K562 (cell line): ENCODE results near the gene CMSS1. TPM values are rescaled to one million over a fixed set of nuclear protein-coding genes. Genes with fewer than 3 reads are reported as not detected.

Experiments used
- ATAC-seq: fragments of 200-7000 bp; cut with Tn5 transposase; 3 replicates; pipeline ENCODE4 v1.9.1; 2020; ENCODE audit warnings: moderate library complexity
- BruUV-seq: library from RNA; stranded (reverse); fragments of 400-500 nt; replicated peaks from 2 replicates; lab custom pipeline; 2021; lab: Mats Ljungman, UMichigan
- CTCF ChIA-PET: fragments of 300-600 bp; formaldehyde crosslinking; extraction: SDS; loops from one replicate; lab custom pipeline; 2021; ENCODE audit warnings: low intra/inter-chr PET ratio; lab: Yijun Ruan, JAX
- POLR2A ChIA-PET: fragments of 300-600, 350-650 bp; sonication (Branson Sonifier 250); formaldehyde crosslinking; extraction: SDS; loops from one replicate; lab custom pipeline; 2021; ENCODE audit warnings: antibody characterized with exemption, inconsistent platforms; lab: Yijun Ruan, JAX
- DNase-seq, 4 experiments: peaks; one replicate each; pipeline versions ENCODE4 v3.0.0 to v3.0.0-alpha.2; 2011 to 2018; ENCODE audit warnings: low spot score in 3 of 4, mixed read lengths in 3 of 4; ENCODE audit errors: extremely low read depth in 1 of 4
- FAIRE-seq: peaks from 2 replicates; lab custom pipeline; 2011; peaks lifted over from hg19 to GRCh38; lab: Jason Lieb, UNC
- H2AFZ ChIP-seq: 2 replicates; pipeline ENCODE4 v1.6.0; 2011; ENCODE audit warnings: low read depth, low read length, control low read depth, inconsistent platforms
- H3K27ac ChIP-seq: fragments of 200-600 bp; 3 replicates; pipeline ENCODE4 v1.8.0; 2011; ENCODE audit warnings: low read depth, mild to moderate bottlenecking, control low read depth, inconsistent platforms, low read length, moderate library complexity, mixed read lengths; ENCODE audit errors: extremely low read depth
- H3K27me3 ChIP-seq, 2 experiments: fragments of 300-600 bp in 1 of 2; 2 replicates in 1 of 2; 3 replicates in 1 of 2; pipeline versions ENCODE4 v1.6.0 to v1.8.0; 2011; ENCODE audit warnings: inconsistent platforms in 2 of 2, low read length in 2 of 2, mild to moderate bottlenecking in 1 of 2, mixed read lengths in 1 of 2, moderate library complexity in 1 of 2; ENCODE audit not compliant: control insufficient read depth in 2 of 2, insufficient read depth in 2 of 2
- H3K36me3 ChIP-seq: fragments of 300-600 bp; 3 replicates; pipeline ENCODE4 v1.8.0; 2011; ENCODE audit warnings: mild to moderate bottlenecking, low read length, inconsistent platforms; ENCODE audit not compliant: control insufficient read depth, insufficient read depth
- H3K4me1 ChIP-seq, 2 experiments: fragments of 200-600 bp in 1 of 2; replicated peaks in 1 of 2; 2 replicates in 1 of 2; 3 replicates in 1 of 2; pipeline versions ENCODE4 v1.5.1 to v1.8.0; 2011; ENCODE audit warnings: inconsistent platforms in 2 of 2, low read length in 2 of 2, mild to moderate bottlenecking in 1 of 2, mixed read lengths in 1 of 2, moderate library complexity in 1 of 2; ENCODE audit not compliant: control insufficient read depth in 2 of 2, insufficient read depth in 2 of 2
- H3K4me2 ChIP-seq: 2 replicates; pipeline ENCODE4 v1.6.1; 2011; ENCODE audit warnings: low read length, control low read depth, inconsistent platforms, mixed read lengths; ENCODE audit not compliant: insufficient read depth
- H3K4me3 ChIP-seq: fragments of 200-600 bp; sonication (generic), shearing (Covaris generic); 2 replicates; pipeline ENCODE4 v1.5.1; 2016; ENCODE audit warnings: control low read depth, inconsistent platforms
- H3K79me2 ChIP-seq: fragments of 200-600 bp; 3 replicates; pipeline ENCODE4 v1.8.0; 2011; ENCODE audit warnings: low read length, inconsistent platforms; ENCODE audit not compliant: control insufficient read depth, insufficient read depth
- H3K9ac ChIP-seq, 2 experiments: 2 replicates each; pipeline versions ENCODE4 v1.6.0 to v1.6.1; 2011; ENCODE audit warnings: low read depth in 2 of 2, low read length in 2 of 2, control low read depth in 1 of 2, inconsistent platforms in 1 of 2, mild to moderate bottlenecking in 1 of 2, mixed read lengths in 1 of 2; ENCODE audit not compliant: insufficient read depth in 1 of 2
- H3K9me1 ChIP-seq: one replicate; pipeline ENCODE4 v1.6.0; 2011; ENCODE audit warnings: inconsistent platforms, mild to moderate bottlenecking, low read length, moderate library complexity; ENCODE audit not compliant: control insufficient read depth, insufficient read depth
- H3K9me3 ChIP-seq: replicated peaks from 2 replicates; pipeline ENCODE4 v1.5.1; 2011; ENCODE audit warnings: low read depth, low read length, inconsistent platforms; ENCODE audit not compliant: control insufficient read depth, insufficient read depth
- H4K20me1 ChIP-seq: replicated peaks from 2 replicates; pipeline ENCODE4 v1.6.1; 2011; ENCODE audit warnings: low read length, inconsistent platforms, mixed read lengths; ENCODE audit not compliant: control insufficient read depth, insufficient read depth
- ASH1L ChIP-seq: fragments of 450-650 bp; IDR thresholded peaks from 2 replicates; pipeline ENCODE4 v1.6.1; 2018; ENCODE audit warnings: borderline replicate concordance, mild to moderate bottlenecking, low read depth; ENCODE audit not compliant: partially characterized antibody
- BDP1 ChIP-seq: IDR thresholded peaks from 3 replicates; pipeline ENCODE4 v1.6.1; 2011; ENCODE audit not compliant: insufficient read length, insufficient read depth
- ETV1 ChIP-seq: fragments of 450-650 bp; conservative IDR thresholded peaks from 2 replicates; pipeline ENCODE4 v1.6.1; 2016; ENCODE audit warnings: missing genetic modification characterization, control low read depth, low read depth, missing compliant biosample characterization
- KDM5B ChIP-seq: fragments of 200-600 bp; sonication (generic); IDR thresholded peaks from 2 replicates; pipeline ENCODE4 v1.6.1; 2012; ENCODE audit warnings: low read depth, mild to moderate bottlenecking, moderate library complexity, low read length, control low read depth, inconsistent platforms; ENCODE audit not compliant: insufficient replicate concordance
- MED1 ChIP-seq: sonication (generic); formaldehyde crosslinking; IDR thresholded peaks from 2 replicates; pipeline ENCODE4 v1.8.1; 2023; ENCODE audit warnings: missing genetic modification reagents, borderline replicate concordance
- PBX2 ChIP-seq, 2 experiments: IDR thresholded peaks in 1 of 2; conservative IDR thresholded peaks in 1 of 2; 2 replicates each; pipeline ENCODE4 v1.6.1; 2016; ENCODE audit warnings: low read depth in 2 of 2, mild to moderate bottlenecking in 1 of 2, missing compliant biosample characterization in 1 of 2, missing genetic modification characterization in 1 of 2, moderate library complexity in 1 of 2
- PRDM10 ChIP-seq: fragments of 450-650 bp; IDR thresholded peaks from 2 replicates; pipeline ENCODE4 v1.6.1; 2018; ENCODE audit not compliant: partially characterized antibody
- RBM39 ChIP-seq: fragments of 200-400 bp; formaldehyde crosslinking; optimal IDR thresholded peaks from 2 replicates; pipeline ENCODE3; 2018; ENCODE audit warnings: low read depth, low read length
- SIRT6 ChIP-seq: IDR thresholded peaks from one replicate; pipeline ENCODE4 v1.6.1; 2012; ENCODE audit warnings: low read depth, mild to moderate bottlenecking, control low read depth, inconsistent platforms, low read length, moderate library complexity
- ZBED1 ChIP-seq: IDR thresholded peaks from 2 replicates; pipeline ENCODE4 v1.6.1; 2014
- ZC3H11A ChIP-seq: IDR thresholded peaks from 2 replicates; pipeline ENCODE4 v1.6.1; 2012; ENCODE audit warnings: low read depth, low read length, improper control_type of control experiment
- ZNF639 ChIP-seq, 2 experiments: fragments of 200-800 bp in 1 of 2; sonication (Bioruptor generic) in 1 of 2; sonication (generic) in 1 of 2; formaldehyde crosslinking in 1 of 2; IDR thresholded peaks in 1 of 2; conservative IDR thresholded peaks in 1 of 2; 2 replicates each; pipeline versions ENCODE4 v1.5.0 to v1.6.1; 2016 to 2020; ENCODE audit warnings: missing compliant biosample characterization in 1 of 2, missing genetic modification characterization in 1 of 2, missing genetic modification reagents in 1 of 2
- WGBS: fragments of 100-300 bp; shearing (Covaris generic); methylation state at CpG from one replicate; pipeline ENCODE4 v1.1.6; 2016; ENCODE audit warnings: low coverage, mixed read lengths; ENCODE audit not compliant: insufficient coverage; ENCODE audit errors: missing lambda C conversion rate; 5-methylcytosine and 5-hydroxymethylcytosine counted together
- in situ Hi-C: fragments of 300-500 bp; cut with MboI; formaldehyde crosslinking; loops from 4 replicates; pipeline ENCODE4 v1.15.0; 2018; ENCODE audit warnings: inconsistent platforms, mixed read lengths
- intact Hi-C: fragments of 100-400 bp; cut with micrococcal nuclease; formaldehyde crosslinking; loops from 2 replicates; pipeline ENCODE4 v1.14.2; 2022
- polyA plus RNA-seq, 8 experiments: library from polyadenylated mRNA; depleted of rRNA in 4 of 8; stranded (reverse) in 5 of 8; unstranded in 3 of 8; fragments of >200 nt; fragmentation: Nextera tagmentation in 2 of 8; fragmentation: Illumina TruSeq in 1 of 8; extraction: Ambion mirVana in 2 of 8; extraction: Trizol in 1 of 8; gene quantifications; 2 replicates each; pipeline versions ENCODE4 v1.2.1 to v1.2.3, GENCODE V29; 2011 to 2014; ENCODE audit warnings: inconsistent platforms in 1 of 8, missing spikeins in 1 of 8
- total RNA-seq, 7 experiments: library from RNA; depleted of rRNA in 6 of 7; stranded (reverse); fragments of >200 nt in 6 of 7; fragmentation: Illumina TruSeq in 2 of 7; extraction: Trizol in 2 of 7; gene quantifications; 2 replicates each; pipeline versions ENCODE4 v1.2.1 to v1.2.3, GENCODE V29; 2011 to 2021; ENCODE audit warnings: low replicate concordance in 1 of 7

The CMSS1 gene
- total and polyA plus RNA-seq, 9 of the 15 experiments (the other 6 are each of a cell fraction or from before 2014, with no cell fraction given) = 46.9 to 109 (median 72.3) TPM

DNA sequence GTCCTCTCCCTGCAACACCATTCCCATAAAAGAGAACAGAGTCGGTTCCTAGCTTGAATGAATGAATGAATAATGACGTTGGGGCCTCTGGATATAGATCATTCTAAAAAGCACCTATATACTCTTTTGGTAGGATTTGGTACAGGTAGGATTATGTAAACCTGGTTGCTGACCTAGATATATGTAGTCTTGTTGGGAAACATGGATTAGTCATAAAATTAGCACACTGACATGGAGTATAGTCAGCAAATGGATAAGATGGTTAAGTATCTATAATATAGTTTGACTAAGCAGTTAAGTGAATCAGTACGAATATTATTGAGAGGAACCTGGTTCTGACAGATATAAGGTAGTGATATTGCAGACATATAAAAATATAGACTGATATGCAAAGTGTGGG lies 154.1 kb downstream of the CMSS1 start:
- 72% methylated on average over 3 of the region's 3 CpGs for WGBS
- Histone ChIP-seq H3K27ac (no peak overlapping the region), H3K9ac (no peak overlapping the region), H3K79me2 (no peaks in the 10 kb centered on the region), H3K4me3 (no peak overlapping the region), H4K20me1 (no peaks in the 10 kb centered on the region), H2AFZ (no peak overlapping the region), H3K9me3 (no peaks in the 10 kb centered on the region), H3K4me2 (no peak overlapping the region), H3K4me1 (no peaks in the 10 kb centered on the region), H3K27me3 (no peaks in the 10 kb centered on the region), H3K36me3 (no peaks in the 10 kb centered on the region), H3K9me1 (no peaks in the 10 kb centered on the region)
- BruUV-seq = no TSS peak
- no peak for ATAC-seq
- in situ Hi-C loops = no loop called here
- no peak for DNase-seq
- ChIA-PET POLR2A (no interaction called here), CTCF (no interaction called here)
- FAIRE-seq = no peak
- intact Hi-C loops = no loop called here
- TF ChIP-seq SIRT6 = no peak
- TF ChIP-seq PRDM10 = no peak
- TF ChIP-seq ZNF639 (CRISPR knock-in tag; conservative IDR thresholded peaks at IDR 0.05 in 1 of 2, IDR thresholded peaks at IDR 0.05 in 1 of 2) = no peak
- TF ChIP-seq KDM5B = no peak
- TF ChIP-seq RBM39 = no peak
- no peak for TF ChIP-seq ASH1L
- TF ChIP-seq MED1 (CRISPR knock-in tag) = no peak
- TF ChIP-seq ZC3H11A = no peak
- TF ChIP-seq ETV1 (tag) = no peak
- no peak for TF ChIP-seq ZBED1
- TF ChIP-seq BDP1 = no peak
- no peak for TF ChIP-seq PBX2 (CRISPR knock-in tag; IDR thresholded peaks at IDR 0.05; ENCODE audit: low read depth)
- no peak for TF ChIP-seq PBX2 (tag; conservative IDR thresholded peaks at IDR 0.05; ENCODE audit: low read depth)
